Sigmoid colon (tissue), 7 donors: Measurements from ENCODE around the gene GABBR1. TPM values are rescaled to one million over a fixed set of nuclear protein-coding genes. Genes with fewer than 3 reads are reported as not detected.

Source experiments
- DNase-seq: peaks from one replicate; pipeline ENCODE4 v3.0.0-alpha.2; 2019
- H3K27ac ChIP-seq, 4 donors: fragments of 200-600 bp; sonication (generic); one replicate each; pipeline ENCODE4 v1.5.1; 2016 to 2019; ENCODE audit warnings: mild to moderate bottlenecking in 1 of 4
- H3K27me3 ChIP-seq, 3 donors: fragments of 200-600 bp; sonication (generic); one replicate each; pipeline ENCODE4 v1.5.1; 2019; ENCODE audit warnings: mild to moderate bottlenecking in 1 of 3
- H3K36me3 ChIP-seq, 4 donors: fragments of 200-600 bp; sonication (generic); one replicate each; pipeline ENCODE4 v1.5.1; 2016 to 2019
- H3K4me1 ChIP-seq, 4 donors: fragments of 200-600 bp; sonication (generic); one replicate each; pipeline ENCODE4 v1.5.1; 2017 to 2019
- H3K4me3 ChIP-seq, 4 donors: fragments of 200-600 bp; sonication (generic); one replicate each; pipeline ENCODE4 v1.5.1; 2017 to 2019; ENCODE audit warnings: mild to moderate bottlenecking in 2 of 4, moderate library complexity in 1 of 4
- H3K9me3 ChIP-seq, 4 donors: fragments of 200-600 bp in 3 of 4; sonication (generic) in 3 of 4; one replicate each; pipeline versions ENCODE4 v1.5.1 to v1.6.1; 2013 to 2019
- CTCF ChIP-seq, 4 experiments: fragments of 450-650 bp in 3 of 4; fragments of 200-600 bp in 1 of 4; IDR thresholded peaks; one replicate each; pipeline ENCODE4 v1.5.1; 2016 to 2019; ENCODE audit warnings: antibody characterized with exemption in 4 of 4, mild to moderate bottlenecking in 3 of 4, moderate library complexity in 2 of 4
- EP300 ChIP-seq, 4 donors: sonication (generic); formaldehyde crosslinking; IDR thresholded peaks; one replicate each; pipeline ENCODE4 v1.6.1; 2017; ENCODE audit warnings: antibody characterized with exemption in 4 of 4
- POLR2A ChIP-seq, 2 donors: fragments of 450-650 bp; IDR thresholded peaks; one replicate each; pipeline ENCODE4 v1.6.1; 2016; ENCODE audit warnings: antibody characterized with exemption in 2 of 2, mild to moderate bottlenecking in 2 of 2, moderate library complexity in 2 of 2
- POLR2AphosphoS5 ChIP-seq, 4 donors: sonication (generic); formaldehyde crosslinking; IDR thresholded peaks; one replicate each; pipeline ENCODE4 v1.6.1; 2017; ENCODE audit warnings: antibody characterized with exemption in 4 of 4
- WGBS, 2 donors: extraction: QIAGEN DNeasy Blood & Tissue Kit; methylation state at CpG; one replicate each; pipeline ENCODE4 v1.1.7; 2013; 5-methylcytosine and 5-hydroxymethylcytosine counted together
- intact Hi-C: fragments of 100-400 bp; cut with DNase I; formaldehyde crosslinking; loops from one replicate; pipeline ENCODE4 v1.15.1; 2023
- polyA plus RNA-seq, 3 donors: library from polyadenylated mRNA; stranded (reverse); fragments of 200-250 nt; gene quantifications; one replicate each; pipeline ENCODE4 v1.2.3, GENCODE V29; 2013
- total RNA-seq, 4 donors: library from RNA; depleted of rRNA; stranded (reverse); fragments of >200 nt; gene quantifications; one replicate each; pipeline ENCODE4 v1.1.0, GENCODE V29; 2016
- donor health status: healthy with polysubstance abuse.
- donor health status: Bipolar disorder and iron deficiency.
- donor health status: healthy.

GABBR1 gene
- total and polyA plus RNA-seq, 7 donors: 0.92 to 73.9 (median 26.5) TPM

- Histone ChIP-seq H3K36me3 (no peaks in the 10 kb centered on the region), H3K4me1 (no peaks in the 10 kb centered on the region), H3K27me3 (no peaks in the 10 kb centered on the region), H3K27ac (no peak overlapping the region), H3K4me3 (no peak overlapping the region), H3K9me3 (no peaks in the 10 kb centered on the region)
- DNase-seq: no peak
- intact Hi-C loops: no loop called here
- TF ChIP-seq POLR2A (IDR thresholded peaks at IDR 0.05): no peak
- no peak for TF ChIP-seq CTCF (IDR thresholded peaks at IDR 0.05)
- TF ChIP-seq EP300 (IDR thresholded peaks at IDR 0.05): no peak
- no peak for TF ChIP-seq POLR2AphosphoS5 (IDR thresholded peaks at IDR 0.05)
- WGBS, 2 donors: 32 to 74% methylated on average over 2 of the region's 2 CpGs
Observed at GRCh38 chr6:29532320-29532951, 100.5 kb downstream of the GABBR1 start.

GRCh38 chr6:29531668-29532067 is 101.3 kb downstream of the GABBR1 start:
- Histone ChIP-seq H3K36me3 (no peaks in the 10 kb centered on the region), H3K9me3 (no peaks in the 10 kb centered on the region), H3K27me3 (no peaks in the 10 kb centered on the region), H3K4me1 (no peaks in the 10 kb centered on the region), H3K27ac (no peak overlapping the region), H3K4me3 (no peak overlapping the region)
- DNase-seq: no peak
- intact Hi-C loops: no loop called here
- no peak for TF ChIP-seq CTCF (IDR thresholded peaks at IDR 0.05)
- no peak for TF ChIP-seq EP300 (IDR thresholded peaks at IDR 0.05)
- TF ChIP-seq POLR2AphosphoS5 (IDR thresholded peaks at IDR 0.05): no peak
- no peak for TF ChIP-seq POLR2A (IDR thresholded peaks at IDR 0.05)
- 55 to 67% methylated on average over 3 of the region's 3 CpGs for whole genome bisulfite sequencing, 2 donors

GRCh38 chr6:29530671-29531310 is 102.2 kb downstream of the GABBR1 start:
- no peak for TF ChIP-seq EP300 (IDR thresholded peaks at IDR 0.05)
- no peak for TF ChIP-seq POLR2AphosphoS5 (IDR thresholded peaks at IDR 0.05)
- no peak for TF ChIP-seq POLR2A (IDR thresholded peaks at IDR 0.05)
- intact Hi-C loops: no loop called here
- Histone ChIP-seq H3K36me3 (no peaks in the 10 kb centered on the region), H3K9me3 (no peaks in the 10 kb centered on the region), H3K27me3 (no peaks in the 10 kb centered on the region), H3K27ac (no peak overlapping the region), H3K4me3 (no peak overlapping the region), H3K4me1 (no peaks in the 10 kb centered on the region)
- no peak for DNase-seq
- WGBS, 2 donors: 83 to 87% methylated on average over 2 of the region's 2 CpGs

GRCh38 chr6:29529956-29530355 is 103.0 kb downstream of the GABBR1 start:
- intact Hi-C loops: no loop called here
- H3K4me3 ChIP-seq: no peak overlapping the region
- H3K36me3 ChIP-seq: no peaks in the 10 kb centered on the region
- H3K9me3 ChIP-seq: no peaks in the 10 kb centered on the region
- no peaks in the 10 kb centered on the region for H3K4me1 ChIP-seq
- no peak for TF ChIP-seq POLR2AphosphoS5 (IDR thresholded peaks at IDR 0.05)
- TF ChIP-seq CTCF (IDR thresholded peaks at IDR 0.05): no peak
- TF ChIP-seq POLR2A (IDR thresholded peaks at IDR 0.05): no peak
- TF ChIP-seq EP300 (IDR thresholded peaks at IDR 0.05): no peak
- H3K27ac ChIP-seq: no peak overlapping the region
- no peak for DNase-seq
- WGBS, 2 donors: 84 to 92% methylated on average over 3 of the region's 3 CpGs
- no peaks in the 10 kb centered on the region for H3K27me3 ChIP-seq

GRCh38 chr6:29528988-29529560 is 103.9 kb downstream of the GABBR1 start:
- Histone ChIP-seq H3K36me3 (no peaks in the 10 kb centered on the region), H3K27ac (no peak overlapping the region), H3K4me1 (no peaks in the 10 kb centered on the region), H3K4me3 (no peak overlapping the region), H3K27me3 (no peaks in the 10 kb centered on the region), H3K9me3 (no peaks in the 10 kb centered on the region)
- WGBS, 2 donors: 68 to 84% methylated on average over 2 of the region's 2 CpGs
- intact Hi-C loops: no loop called here
- no peak for TF ChIP-seq POLR2A (IDR thresholded peaks at IDR 0.05)
- no peak for TF ChIP-seq CTCF (IDR thresholded peaks at IDR 0.05)
- no peak for TF ChIP-seq POLR2AphosphoS5 (IDR thresholded peaks at IDR 0.05)
- TF ChIP-seq EP300 (IDR thresholded peaks at IDR 0.05): no peak
- DNase-seq: no peak
